ENCODE results near the gene CBFB. TPM values are rescaled to one million over a fixed set of nuclear protein-coding genes. Genes with fewer than 3 reads are reported as not detected.

Gene CBFB
- 70.8 and 76.0 TPM in 2 replicates for total RNA-seq (2016; rRNA removed; fragmentation: Illumina TruSeq; extraction: Trizol)
- total RNA-seq (2016; cell fraction: cytosol; rRNA removed; fragmentation: Illumina TruSeq; extraction: Trizol; ENCODE audit: low read depth), result 14.1 and 16.3 TPM in 2 replicates
- total RNA-seq (2016; cell fraction: insoluble cytoplasmic fraction; rRNA removed; fragmentation: Illumina TruSeq; extraction: Trizol), result 66.9 and 69.6 TPM in 2 replicates
- total RNA-seq (2016; cell fraction: membrane; rRNA removed; fragmentation: Illumina TruSeq; extraction: Trizol), result 38.3 and 41.2 TPM in 2 replicates
- total RNA-seq (2016; cell fraction: nucleus; rRNA removed; fragmentation: Illumina TruSeq; extraction: Trizol), result 31.2 and 35.7 TPM in 2 replicates
- 15.4 and 22.1 TPM in 2 replicates for polyA plus RNA-seq (2011; rRNA removed)
- 10.3 and 18.1 TPM in 2 replicates for polyA plus RNA-seq (2011; cell fraction: cytosol; rRNA removed)
- 10.2 and 17.3 TPM in 2 replicates for polyA plus RNA-seq (2011; cell fraction: nucleus; rRNA removed)
- 28.7 and 37.3 TPM in 2 replicates for polyA plus RNA-seq (2012)
- polyA plus RNA-seq (2016; cell fraction: cytosol; fragmentation: Illumina TruSeq; extraction: Trizol; ENCODE audit: low read depth), result 7.7 and 8.0 TPM in 2 replicates
- 67.5 and 73.5 TPM in 2 replicates for polyA plus RNA-seq (2016; cell fraction: insoluble cytoplasmic fraction; fragmentation: Illumina TruSeq; extraction: Trizol; ENCODE audit: low read depth)
- polyA plus RNA-seq (2016; cell fraction: membrane; fragmentation: Illumina TruSeq; extraction: Trizol; ENCODE audit: low read depth), result 22.4 and 23.1 TPM in 2 replicates
- 46.0 and 53.1 TPM in 2 replicates for polyA plus RNA-seq (2016; cell fraction: nucleus; fragmentation: Illumina TruSeq; extraction: Trizol; ENCODE audit: insufficient read depth, low read depth)
- polyA minus RNA-seq (2011; rRNA and poly(A)+ RNA removed; ENCODE audit: low replicate concordance), result 9.6 and 21.2 TPM in 2 replicates
- polyA minus RNA-seq (2011; cell fraction: cytosol; rRNA and poly(A)+ RNA removed), result 35.2 and 47.8 TPM in 2 replicates
- polyA minus RNA-seq (2011; cell fraction: nucleus; rRNA and poly(A)+ RNA removed), result 23.3 and 26.0 TPM in 2 replicates
- percentile 84 among the genes with signal in this experiment for Bru-seq, nascent RNA
- BruChase-seq, experiment 1, labeled RNA remaining after a 6-hour chase, result percentile 90 among the genes with signal in this experiment
- percentile 87 among the genes with signal in this experiment for BruChase-seq, experiment 2, labeled RNA remaining after a 2-hour chase
- long read RNA-seq, experiment 1, partial matches to known transcripts, result 6 of 13 reads
- long read RNA-seq, experiment 1, other reads (novel, unspliced or antisense), result 1 of 13 reads
- long read RNA-seq, experiment 2, partial matches to known transcripts, result 0 of 53 reads
- long read RNA-seq, experiment 2, other reads (novel, unspliced or antisense), result 49 of 53 reads

GRCh38 chr16:67028696-67029253, at the start of gene CBFB:
Gene CBFB, plus strand, starts transcription at chr16:67029149. Its CDS starts 259 bp downstream, at chr16:67029408.
- Histone ChIP-seq H3K4me1 (ENCODE audit: insufficient read depth, low read length) (peaks cover 80% of the 10 kb centered on the region), H3K9me3 (ENCODE audit: low read length) (no peaks in the 10 kb centered on the region), H3K27me3 (ENCODE audit: control insufficient read depth in 1 of 2, insufficient read depth in 2 of 2, low read length in 2 of 2) (no peaks in the 10 kb centered on the region; a peak in 1 of 5 replicates), H3K36me3 (replicated peaks in 1 of 2; ENCODE audit: control insufficient read depth in 1 of 2, insufficient read depth in 2 of 2, low read length in 2 of 2) (no peaks in the 10 kb centered on the region), H4K20me1 (ENCODE audit: insufficient read depth, low read length) (no peaks in the 10 kb centered on the region; the same call in 1 of the 2 replicates), H3K9ac (ENCODE audit: insufficient read depth, low read depth, low read length) (peak within 1 kb of the TSS; percentile 100), H3K4me3 (replicated peaks in 1 of 3; ENCODE audit: insufficient read depth in 1 of 3, low read depth in 2 of 3, low read length in 3 of 3) (peak within 1 kb of the TSS; percentile 96 to 99 (median 98)), H2AFZ (ENCODE audit: low read length) (peak within 1 kb of the TSS; percentile 98), H3K4me2 (ENCODE audit: low read depth, low read length) (peak within 1 kb of the TSS; percentile 100), H3K27ac (ENCODE audit: extremely low read length, insufficient read depth, low read length) (peak within 1 kb of the TSS; percentile 97), H3K79me2 (ENCODE audit: insufficient read depth, low read length) (peaks cover 51% of the 10 kb centered on the region)
- ChIA-PET POLR2A (interaction anchor here (0.6 to 1.8 kb wide), 17 partner anchors 9 to 238 kb away, joined by 3 to 12 read pairs (median 4); partner anchors contain the start of genes B3GNT9, CES4A, NOL3 and PDP2), CTCF (ENCODE audit: low intra/inter-chr PET ratio, low total read pairs) (no interaction called here)
- intact Hi-C loops (cut with micrococcal nuclease; ENCODE audit: unreplicated experiment), result loop anchor here (1.0 to 10.0 kb wide), 2 partner anchors 10 to 1056 kb away; partner anchors contain the start of gene NFATC3
- ATAC-seq (peak; percentile 89), FAIRE-seq (no peak), DNase-seq (ENCODE audit: low spot score) (peak; percentile 90)
- in situ Hi-C loops (cut with HindIII; ENCODE audit: extremely low pct_ligation_motif_present, low pct_unique_long_range_greater_than_20kb), result no loop called here
- under 1% methylated on average over 34 of the region's 69 CpGs for WGBS (ENCODE audit: low lambda C conversion rate)
- no TSS peak for BruUV-seq (replicated peaks)
- TF ChIP-seq TEAD2 (CRISPR knock-in tag; IDR thresholded peaks at IDR 0.05), result no peak
- peak; percentile 77; the same call in 1 of the 2 replicates for TF ChIP-seq DNMT1 (CRISPR knock-in tag; IDR thresholded peaks at IDR 0.05)
- TF ChIP-seq ATF2 (CRISPR knock-in tag; IDR thresholded peaks at IDR 0.05), result peak; percentile 71; the same call in 1 of the 2 replicates
- TF ChIP-seq IRF2 (CRISPR knock-in tag; IDR thresholded peaks at IDR 0.05), result peak; percentile 63; the same call in 1 of the 2 replicates
- TF ChIP-seq, protein P1, sequence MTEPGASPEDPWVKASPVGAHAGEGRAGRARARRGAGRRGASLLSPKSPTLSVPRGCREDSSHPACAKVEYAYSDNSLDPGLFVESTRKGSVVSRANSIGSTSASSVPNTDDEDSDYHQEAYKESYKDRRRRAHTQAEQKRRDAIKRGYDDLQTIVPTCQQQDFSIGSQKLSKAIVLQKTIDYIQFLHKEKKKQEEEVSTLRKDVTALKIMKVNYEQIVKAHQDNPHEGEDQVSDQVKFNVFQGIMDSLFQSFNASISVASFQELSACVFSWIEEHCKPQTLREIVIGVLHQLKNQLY (CRISPR knock-in tag; IDR thresholded peaks at IDR 0.05), result peak; percentile 42; the same call in 1 of the 2 replicates
- peak; percentile 94 for TF ChIP-seq KAT8 (CRISPR knock-in tag; IDR thresholded peaks at IDR 0.05)
- no peak for TF ChIP-seq FOXP1 (IDR thresholded peaks at IDR 0.05)
- no peak for TF ChIP-seq FOXP1 (CRISPR knock-in tag; IDR thresholded peaks at IDR 0.05)
- TF ChIP-seq SYNCRIP (IDR thresholded peaks at IDR 0.05; ENCODE audit: insufficient read depth, low read depth, low read length), result no peak
- TF ChIP-seq BRCA1 (CRISPR knock-in tag; IDR thresholded peaks at IDR 0.05), result peak; percentile 92; the same call in 1 of the 2 replicates
- TF ChIP-seq ZNF468 (CRISPR knock-in tag; IDR thresholded peaks at IDR 0.05), result no peak
- TF ChIP-seq GRHL1 (CRISPR knock-in tag; conservative IDR thresholded peaks at IDR 0.05), result no peak
- TF ChIP-seq THAP11 (CRISPR knock-in tag; IDR thresholded peaks at IDR 0.05), result peak; percentile 75
- TF ChIP-seq ZNF772 (CRISPR knock-in tag; IDR thresholded peaks at IDR 0.05), result peak; percentile 86
- no peak for TF ChIP-seq TCF7L2 (IDR thresholded peaks at IDR 0.05; ENCODE audit: low read depth, low read length)
- no peak for TF ChIP-seq PRPF4 (IDR thresholded peaks at IDR 0.05; ENCODE audit: low read depth, low read length, poor library complexity, severe bottlenecking)
- peak; percentile 93 for TF ChIP-seq ZNF547 (CRISPR knock-in tag; IDR thresholded peaks at IDR 0.05)
